Smooth muscle cell (in vitro differentiated cells): ENCODE measurements around the gene B3GNT3. TPM values are rescaled to one million over a fixed set of nuclear protein-coding genes. Genes with fewer than 3 reads are reported as not detected.

ENCODE experiments used
- DNase-seq: peaks from one replicate; lab custom pipeline; 2025; ENCODE audit not compliant: unreplicated experiment; lab: John Stamatoyannopoulos, UW
- H2AFZ ChIP-seq: fragments of 200-600 bp; sonication (generic); 2 replicates; pipeline ENCODE4 v1.6.0; 2016; ENCODE audit warnings: antibody characterized with exemption, low read depth, mild to moderate bottlenecking
- H3F3A ChIP-seq: fragments of 200-600 bp; sonication (generic); 2 replicates; pipeline ENCODE4 v1.6.0; 2017; ENCODE audit warnings: antibody characterized with exemption, low read depth
- H3K27ac ChIP-seq: fragments of 200-600 bp; sonication (generic); 2 replicates; pipeline ENCODE4 v1.5.1; 2016; ENCODE audit warnings: low read depth, mild to moderate bottlenecking
- H3K27me3 ChIP-seq: fragments of 200-600 bp; sonication (generic); 2 replicates; pipeline ENCODE4 v1.6.1; 2016; ENCODE audit warnings: low read depth, mild to moderate bottlenecking
- H3K36me3 ChIP-seq: fragments of 200-600 bp; sonication (generic); 2 replicates; pipeline ENCODE4 v1.5.1; 2016; ENCODE audit warnings: low read depth
- H3K4me1 ChIP-seq: fragments of 200-600 bp; sonication (generic); 2 replicates; pipeline ENCODE4 v1.5.1; 2016; ENCODE audit warnings: low read depth
- H3K4me2 ChIP-seq: fragments of 200-600 bp; sonication (generic); 2 replicates; pipeline ENCODE4 v1.6.0; 2016; ENCODE audit warnings: mild to moderate bottlenecking
- H3K4me3 ChIP-seq: fragments of 200-600 bp; sonication (generic); 2 replicates; pipeline ENCODE4 v1.5.1; 2016; ENCODE audit warnings: mild to moderate bottlenecking
- H3K79me2 ChIP-seq: fragments of 200-600 bp; sonication (generic); 2 replicates; pipeline ENCODE4 v1.6.0; 2016; ENCODE audit warnings: low read depth, mild to moderate bottlenecking
- H3K9ac ChIP-seq: fragments of 200-600 bp; sonication (generic); 2 replicates; pipeline ENCODE4 v1.6.0; 2016; ENCODE audit warnings: low read depth
- H3K9me3 ChIP-seq: fragments of 200-600 bp; sonication (generic); replicated peaks from 2 replicates; pipeline ENCODE4 v1.5.1; 2016; ENCODE audit warnings: low read depth
- H4K20me1 ChIP-seq: fragments of 200-600 bp; sonication (generic); 2 replicates; pipeline ENCODE4 v1.6.0; 2016; ENCODE audit warnings: low read depth
- CTCF ChIP-seq: fragments of 200-600 bp; sonication (generic); IDR thresholded peaks from 2 replicates; pipeline ENCODE4 v1.5.1; 2017; ENCODE audit warnings: borderline replicate concordance, mild to moderate bottlenecking, antibody characterized with exemption; ENCODE audit not compliant: insufficient read depth, poor library complexity, severe bottlenecking
- WGBS: methylation state at CpG from one replicate; pipeline ENCODE4 v1.1.7; 2016; ENCODE audit warnings: low lambda C conversion rate; 5-methylcytosine and 5-hydroxymethylcytosine counted together
- polyA plus RNA-seq: library from polyadenylated mRNA; unstranded; fragments of >200 nt; fragmentation: Nextera tagmentation; extraction: Ambion mirVana; gene quantifications from 2 replicates; pipeline ENCODE4 v1.2.1, GENCODE V29; 2016
- total RNA-seq: library from RNA; depleted of rRNA; stranded (reverse); fragments of >200 nt; gene quantifications from 2 replicates; pipeline ENCODE4 v1.2.3, GENCODE V29; 2014

The B3GNT3 gene
- total and polyA plus RNA-seq, 2 experiments from 2014 or later = 2.8 TPM; not detected in 1

GRCh38 chr19:17766543-17767131 lies 28.3 kb upstream of the B3GNT3 start:
- WGBS = 9% methylated on average over 29 of the region's 29 CpGs
- no peaks in the 10 kb centered on the region for H3K79me2 ChIP-seq
- H3K4me1 ChIP-seq = no peaks in the 10 kb centered on the region
- H2AFZ ChIP-seq = peak overlapping the region; percentile 79
- H3K9ac ChIP-seq = no peak overlapping the region
- no peaks in the 10 kb centered on the region for H3K9me3 ChIP-seq
- no peaks in the 10 kb centered on the region for H4K20me1 ChIP-seq
- no peaks in the 10 kb centered on the region for H3K36me3 ChIP-seq
- H3K27ac ChIP-seq = no peak overlapping the region
- peak; percentile 75 for TF ChIP-seq CTCF
- peak; percentile 32 for DNase-seq
- H3F3A ChIP-seq = peaks cover 3% of the 10 kb centered on the region
- peak overlapping the region; percentile 27 for H3K4me3 ChIP-seq
- H3K4me2 ChIP-seq = peak overlapping the region; percentile 80
- H3K27me3 ChIP-seq = no peaks in the 10 kb centered on the region

GRCh38 chr19:17767559-17767958 lies 27.4 kb upstream of the B3GNT3 start:
- Histone ChIP-seq H3K4me1 (no peaks in the 10 kb centered on the region), H3K9ac (no peak overlapping the region), H3F3A (peaks cover 3% of the 10 kb centered on the region), H3K4me3 (no peak overlapping the region), H3K9me3 (no peaks in the 10 kb centered on the region), H3K4me2 (no peak overlapping the region), H4K20me1 (no peaks in the 10 kb centered on the region), H3K79me2 (no peaks in the 10 kb centered on the region), H3K27me3 (no peaks in the 10 kb centered on the region), H3K27ac (no peak overlapping the region), H2AFZ (no peak overlapping the region), H3K36me3 (no peaks in the 10 kb centered on the region)
- 87% methylated on average over 1 of the region's 1 CpG for WGBS
- no peak for TF ChIP-seq CTCF
- DNase-seq = no peak

GRCh38 chr19:17770613-17771012 lies 24.3 kb upstream of the B3GNT3 start:
- Histone ChIP-seq H3K27me3 (no peaks in the 10 kb centered on the region), H3K4me1 (no peaks in the 10 kb centered on the region), H3K36me3 (no peaks in the 10 kb centered on the region), H3K27ac (no peak overlapping the region), H4K20me1 (no peaks in the 10 kb centered on the region), H3K9ac (no peak overlapping the region), H3K4me3 (no peak overlapping the region), H3F3A (peaks cover 3% of the 10 kb centered on the region), H3K9me3 (no peaks in the 10 kb centered on the region), H3K79me2 (no peaks in the 10 kb centered on the region), H2AFZ (no peak overlapping the region), H3K4me2 (no peak overlapping the region)
- WGBS = 75% methylated on average over 7 of the region's 13 CpGs
- TF ChIP-seq CTCF = no peak
- DNase-seq = no peak

GRCh38 chr19:17772172-17772571 lies 22.8 kb upstream of the B3GNT3 start:
- Histone ChIP-seq H3K4me3 (no peak overlapping the region), H3K79me2 (no peaks in the 10 kb centered on the region), H3K9ac (no peak overlapping the region), H3K27me3 (no peaks in the 10 kb centered on the region), H3K4me2 (no peak overlapping the region), H2AFZ (no peak overlapping the region), H4K20me1 (no peaks in the 10 kb centered on the region), H3F3A (peaks cover 3% of the 10 kb centered on the region), H3K9me3 (no peaks in the 10 kb centered on the region), H3K27ac (no peak overlapping the region), H3K4me1 (no peaks in the 10 kb centered on the region), H3K36me3 (no peaks in the 10 kb centered on the region)
- WGBS = 94% methylated on average over 4 of the region's 4 CpGs
- no peak for TF ChIP-seq CTCF
- no peak for DNase-seq
